HuH-7 (cell line): ENCODE measurements around the gene SEC31A.
A peak's percentile ranks its signal among the peaks of the same experiment; 100 is the strongest.

ENCODE experiments used
- DNase-seq: peaks from one replicate; pipeline ENCODE4 v3.0.0; 2011; ENCODE audit warnings: low spot score

SEC31A gene

DNA sequence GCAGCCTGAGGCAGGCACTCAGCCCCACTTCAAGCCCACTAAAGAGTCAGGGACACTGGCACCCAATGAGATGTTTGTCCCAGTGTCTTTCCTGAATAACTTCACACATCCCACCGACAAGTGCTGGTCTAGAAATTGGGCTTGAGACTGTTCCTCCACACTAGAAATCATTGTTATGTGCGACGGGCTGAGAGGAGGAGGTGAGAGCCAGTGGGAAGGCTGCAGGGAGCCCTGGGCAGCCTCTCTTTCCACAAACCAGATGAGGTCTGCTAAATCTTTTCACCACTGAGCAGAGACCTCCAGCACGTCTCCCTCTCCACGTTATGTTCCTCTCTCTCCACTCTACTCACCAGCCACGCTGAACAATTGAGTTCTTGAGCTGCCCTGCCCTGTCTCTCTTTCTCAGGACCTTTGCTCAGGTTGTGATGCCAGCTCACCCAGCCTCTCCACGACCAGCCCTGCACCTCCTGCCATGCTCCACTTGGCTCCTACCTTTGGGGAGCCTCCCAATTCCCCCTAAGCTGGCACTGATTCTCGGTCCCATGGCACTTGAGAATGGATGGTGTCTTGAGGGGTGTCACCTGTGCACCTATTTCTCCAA, 100.8 kb downstream of the SEC31A start:
- DNase-seq = no peak

DNA sequence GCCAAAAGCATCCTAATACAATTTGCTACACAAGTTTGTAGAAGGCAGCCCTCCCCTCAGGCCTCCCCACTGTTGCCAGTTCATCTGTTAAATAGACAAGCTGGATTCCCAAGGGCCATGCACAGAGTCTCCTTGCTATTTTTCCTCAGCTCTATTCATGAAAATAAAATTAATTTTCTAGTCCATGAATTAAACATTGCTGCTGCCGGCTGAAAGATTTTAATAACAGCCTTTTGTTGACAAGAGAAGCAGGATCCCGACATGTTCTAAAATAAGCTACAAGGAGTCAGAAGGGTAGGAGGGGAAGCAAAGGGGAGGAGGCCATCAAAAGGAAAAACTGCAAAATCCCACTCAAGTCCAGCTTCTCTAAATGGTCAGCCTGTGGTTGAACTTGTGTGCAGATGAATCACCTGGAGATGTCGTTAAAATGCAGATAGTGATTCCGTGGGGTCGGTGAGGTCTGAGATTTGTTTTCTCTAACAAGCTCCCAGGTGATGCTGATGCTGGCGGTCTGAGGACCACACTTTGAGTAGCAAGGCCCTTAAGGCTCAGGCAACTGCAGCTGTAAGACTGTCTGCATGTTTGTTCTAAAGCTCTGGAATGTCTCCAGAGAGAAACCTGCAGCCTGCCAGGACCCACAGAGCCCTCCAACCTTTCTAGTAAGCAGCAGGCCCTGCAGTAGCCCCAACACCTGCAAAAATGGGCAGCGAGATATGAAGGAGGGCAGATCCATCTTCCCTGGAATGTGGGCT, 101.8 kb downstream of the SEC31A start:
- DNase-seq = no peak

DNA sequence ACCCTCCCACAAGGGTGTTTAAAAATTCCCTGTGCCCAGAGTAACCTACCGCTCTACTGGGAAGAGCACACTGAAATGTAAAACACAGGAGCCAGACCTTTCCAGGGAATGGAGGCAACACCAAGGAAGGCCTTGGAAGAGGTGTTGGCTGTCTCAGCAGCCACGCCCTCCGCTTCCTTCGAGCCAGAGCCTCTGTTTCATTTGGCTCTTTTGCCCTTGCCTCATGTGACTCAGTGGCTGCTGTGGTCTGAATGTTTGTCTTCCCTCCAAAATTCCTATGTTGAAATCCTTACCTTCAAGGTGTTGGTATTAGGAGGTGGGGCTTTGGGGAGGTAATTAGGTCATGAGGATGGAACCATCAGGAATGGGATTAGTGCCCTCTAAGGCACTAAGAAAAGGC, 103.6 kb downstream of the SEC31A start:
- DNase-seq = no peak

DNA sequence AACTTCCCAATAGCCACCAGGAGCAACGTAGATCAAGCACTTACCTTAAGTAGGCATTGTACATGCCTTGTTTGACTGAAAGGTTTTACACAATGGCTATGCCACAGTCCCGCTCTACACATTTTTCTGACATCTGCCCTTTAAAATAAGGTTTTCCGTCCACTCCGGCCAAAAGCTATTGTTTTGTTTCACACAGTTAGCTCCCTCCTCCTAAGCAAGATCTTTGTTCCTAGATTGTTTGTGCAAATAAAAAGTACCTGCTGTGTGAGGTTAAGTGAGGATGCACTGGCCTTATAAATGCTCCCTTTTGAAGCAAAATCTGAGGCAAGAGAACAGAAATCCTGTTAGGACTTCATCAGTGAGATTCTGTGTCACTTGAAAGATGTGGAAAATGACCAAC, 104.1 kb downstream of the SEC31A start:
- DNase-seq = no peak

DNA sequence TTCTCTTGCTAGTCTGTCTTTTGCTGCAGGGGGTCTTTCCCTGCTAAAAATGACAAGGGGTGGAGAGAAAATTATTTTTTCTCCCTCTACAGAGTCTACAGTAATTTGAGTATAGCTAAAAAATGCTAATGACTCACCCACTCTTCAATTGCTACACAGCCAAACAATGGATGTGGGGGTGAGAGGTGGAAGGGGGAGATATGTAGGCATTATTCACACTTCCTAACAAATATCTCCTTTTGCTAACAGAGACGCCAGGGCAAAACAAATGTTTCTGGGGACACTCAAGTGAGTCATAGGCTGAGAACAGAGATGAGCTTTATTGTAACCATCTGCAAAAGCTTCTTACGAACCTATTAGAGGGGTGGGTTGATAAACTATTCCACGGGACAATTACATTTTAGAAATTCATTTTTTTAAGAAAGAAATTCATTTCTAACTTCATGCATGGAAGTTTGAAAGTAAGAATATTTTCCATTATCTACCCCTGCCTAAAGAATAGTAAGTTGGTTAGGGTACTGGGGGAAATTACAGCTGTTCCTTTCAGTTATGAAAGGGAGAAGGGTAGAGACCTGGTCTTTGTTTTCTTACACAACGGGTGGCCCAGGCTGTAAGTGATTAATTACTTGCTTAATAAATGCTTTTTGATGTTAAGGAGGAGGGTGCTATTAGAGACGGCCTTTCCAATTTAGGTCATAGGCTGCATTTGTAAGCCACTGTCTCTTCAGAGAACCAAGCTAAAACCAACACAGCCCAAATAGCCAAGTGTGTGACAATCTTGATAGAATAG, 105.1 kb downstream of the SEC31A start:
- DNase-seq = no peak

DNA sequence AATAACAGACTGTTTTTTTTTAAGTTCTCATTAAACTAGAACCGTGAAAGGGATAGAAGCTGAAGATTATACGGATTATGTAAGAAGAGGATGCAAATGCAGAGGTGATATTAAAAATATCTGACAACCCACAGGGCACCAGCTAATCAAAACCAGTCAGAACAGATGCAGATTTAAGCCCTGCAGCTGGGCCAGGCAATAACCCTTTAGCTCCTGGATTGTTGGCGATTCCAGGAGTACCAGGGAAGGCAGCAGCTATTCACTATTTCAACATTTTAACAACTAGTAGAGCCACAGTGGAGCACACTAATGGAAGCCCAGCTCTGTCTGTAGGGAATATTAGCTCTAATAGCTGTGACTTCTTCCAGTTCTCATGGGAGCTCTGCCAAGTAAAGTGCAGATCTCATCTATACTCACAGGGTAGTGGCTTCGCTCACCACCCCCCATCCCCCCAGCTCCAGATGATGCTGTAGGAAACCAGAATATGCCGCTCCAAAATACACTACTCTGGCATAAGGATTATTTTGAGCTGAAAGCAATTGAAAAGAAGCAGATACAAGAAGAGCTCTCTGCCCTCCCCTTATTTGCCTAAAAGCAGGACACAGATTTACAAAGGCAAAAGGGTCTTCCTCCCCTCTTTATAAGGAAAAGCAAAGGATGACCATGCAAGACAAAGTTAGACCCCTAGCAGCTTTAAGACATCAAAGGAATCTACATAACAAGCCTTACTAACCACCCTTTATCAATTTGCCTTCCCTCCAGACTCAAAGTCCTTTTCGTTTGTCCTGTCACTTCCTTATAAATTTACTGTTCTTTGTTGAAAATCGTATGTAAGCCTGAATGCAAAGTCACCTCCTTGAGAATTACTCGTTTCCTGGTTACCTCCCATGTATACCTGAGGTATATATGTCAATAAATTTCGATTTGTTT, 106.0 kb downstream of the SEC31A start:
- no peak for DNase-seq

- no peak for DNase-seq
Observed at GRCh38 chr4:82782626-82783345, 108.2 kb downstream of the SEC31A start.

DNA sequence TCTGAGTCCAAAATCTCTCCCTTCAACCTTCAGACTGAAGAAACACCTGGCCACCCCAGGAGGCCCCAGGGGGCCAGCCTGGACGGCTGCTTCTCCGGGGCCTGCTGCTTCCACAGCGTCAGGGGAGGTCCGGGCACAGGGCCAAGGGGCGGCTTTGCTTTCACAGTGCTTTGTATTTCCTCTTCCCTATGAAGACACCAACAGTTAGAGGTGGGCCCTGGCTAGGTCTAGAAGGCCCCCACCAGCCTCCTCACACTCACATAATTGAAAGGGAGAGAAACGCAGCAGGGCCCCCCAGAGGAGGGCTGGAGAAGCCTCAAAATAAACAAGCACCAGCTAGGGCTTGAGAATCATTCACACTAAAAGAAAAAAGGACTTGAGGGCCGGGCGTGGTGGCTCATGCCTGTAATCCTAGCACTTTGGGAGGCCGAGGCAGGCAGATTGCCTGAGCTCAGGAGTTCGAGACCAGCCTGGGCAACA, 110.2 kb downstream of the SEC31A start:
- DNase-seq = peak; percentile 36

DNA sequence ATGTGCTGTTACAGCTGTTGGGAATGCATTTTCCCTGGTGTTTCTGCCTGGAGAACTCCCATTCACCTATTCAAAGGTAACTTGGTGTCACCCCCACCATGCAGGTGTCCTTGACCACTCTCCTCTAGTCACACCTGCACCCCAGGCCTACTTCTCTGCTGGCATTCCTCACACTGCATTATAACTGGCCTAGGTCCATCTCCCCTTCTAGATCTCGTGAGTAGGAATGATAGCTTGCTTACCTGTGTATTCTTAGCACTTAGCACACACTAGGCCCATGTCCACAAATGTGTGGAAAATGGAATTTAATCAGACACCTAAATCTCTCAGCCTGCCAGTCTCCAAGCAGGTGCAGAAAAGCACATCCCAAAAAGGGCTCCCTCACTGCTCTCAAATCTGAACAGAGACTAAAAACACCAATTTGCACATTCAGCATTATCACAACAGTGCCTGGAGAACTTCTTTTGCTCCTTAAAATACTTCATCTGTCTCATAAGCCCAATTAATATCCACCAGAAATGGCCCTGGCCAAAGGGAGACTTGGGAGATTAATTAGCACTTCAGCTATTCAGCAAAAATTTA, 110.7 kb downstream of the SEC31A start:
- DNase-seq = no peak

GRCh38 chr4:82779032-82779431, 111.9 kb downstream of the SEC31A start:
- DNase-seq = no peak

DNA sequence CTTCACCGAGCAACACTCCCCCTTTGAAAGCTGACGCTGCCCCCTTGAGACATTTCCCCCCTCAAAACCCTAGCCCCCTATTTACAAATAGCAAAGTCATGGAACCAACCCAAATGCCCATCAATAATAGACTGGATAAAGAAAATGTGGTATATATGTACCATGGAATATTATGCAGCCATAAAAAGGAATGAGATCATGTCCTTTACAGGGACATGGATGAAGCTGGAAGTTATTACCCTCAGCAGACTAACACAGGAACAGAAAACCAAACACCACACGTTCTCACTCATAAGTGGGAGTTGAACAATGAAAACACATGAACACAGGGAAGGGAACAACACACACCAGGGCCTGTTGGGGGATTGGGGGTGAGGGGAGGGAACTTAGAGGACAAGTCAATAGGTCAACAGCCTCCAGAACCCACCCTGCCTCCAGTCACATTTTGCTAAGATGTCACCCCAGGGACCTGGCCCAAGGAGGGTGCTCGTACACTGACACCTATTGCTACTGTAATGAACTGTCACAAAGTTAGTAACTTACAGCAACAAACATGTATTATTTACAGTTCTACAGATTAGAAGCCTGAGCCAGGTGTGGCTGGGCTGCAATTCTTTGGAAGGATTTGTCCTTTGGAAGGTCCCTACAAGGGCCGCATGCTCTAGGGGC, 113.0 kb downstream of the SEC31A start:
- no peak for DNase-seq

DNA sequence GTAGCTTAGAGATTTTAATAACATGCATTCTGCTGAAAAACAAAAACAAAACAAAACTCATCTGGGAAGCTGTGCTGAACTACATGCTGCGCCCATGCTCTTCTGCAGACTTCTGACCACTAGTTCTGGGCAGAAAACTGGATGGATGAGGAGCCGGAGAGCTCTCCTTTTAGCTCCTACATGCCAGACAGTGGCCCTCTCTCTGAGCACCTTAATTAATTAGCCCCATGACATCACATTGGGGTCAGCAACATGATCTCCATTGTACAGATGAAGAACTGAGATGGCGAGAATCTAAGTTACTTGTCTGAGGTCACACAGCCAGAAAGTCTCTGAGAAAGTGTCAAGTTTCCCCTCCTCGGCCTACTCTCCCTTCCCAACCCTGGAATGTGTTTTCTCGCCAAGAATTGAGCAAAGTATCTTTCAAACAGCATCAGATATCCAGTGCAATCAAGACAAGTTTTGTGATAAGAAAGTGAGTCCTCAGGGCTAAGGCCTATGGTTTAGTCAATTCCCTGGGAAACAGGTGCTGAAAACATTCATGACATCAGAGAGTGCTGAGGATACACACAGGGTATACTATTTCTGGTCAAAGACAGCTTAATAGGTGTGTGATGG, 113.9 kb downstream of the SEC31A start:
- DNase-seq = no peak

- DNase-seq = no peak
Observed at GRCh38 chr4:82775243-82775642, 115.7 kb downstream of the SEC31A start.

GRCh38 chr4:82774711-82775171, 116.2 kb downstream of the SEC31A start:
- no peak for DNase-seq

GRCh38 chr4:82773057-82773456, 117.9 kb downstream of the SEC31A start:
- no peak for DNase-seq

DNA sequence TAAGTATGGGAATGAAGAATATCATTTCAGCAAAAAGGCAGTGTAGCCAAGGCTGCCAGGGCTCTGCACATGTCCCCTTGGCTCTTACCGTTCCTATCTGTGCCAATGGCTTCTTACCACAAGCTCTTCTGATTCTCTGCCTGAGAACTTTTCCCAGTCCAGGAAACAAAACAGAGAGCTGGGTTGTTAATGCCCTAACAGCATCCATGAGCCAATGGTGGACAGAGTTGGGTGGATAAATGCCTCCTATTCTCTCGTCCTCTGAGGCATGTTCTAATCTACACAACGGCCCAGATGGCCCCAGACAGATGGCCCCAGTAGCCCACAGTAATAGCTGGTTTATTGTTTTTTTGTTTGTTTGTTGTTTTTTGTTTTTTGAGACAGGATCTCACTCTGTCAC, 120.3 kb downstream of the SEC31A start:
- DNase-seq = no peak
